SIG-M5 (cell line): ENCODE data around the gene JKAMP.

Experiments used
- DNase-seq: peaks from one replicate; lab custom pipeline; 2025; lab: John Stamatoyannopoulos, UW

Gene JKAMP

DNA sequence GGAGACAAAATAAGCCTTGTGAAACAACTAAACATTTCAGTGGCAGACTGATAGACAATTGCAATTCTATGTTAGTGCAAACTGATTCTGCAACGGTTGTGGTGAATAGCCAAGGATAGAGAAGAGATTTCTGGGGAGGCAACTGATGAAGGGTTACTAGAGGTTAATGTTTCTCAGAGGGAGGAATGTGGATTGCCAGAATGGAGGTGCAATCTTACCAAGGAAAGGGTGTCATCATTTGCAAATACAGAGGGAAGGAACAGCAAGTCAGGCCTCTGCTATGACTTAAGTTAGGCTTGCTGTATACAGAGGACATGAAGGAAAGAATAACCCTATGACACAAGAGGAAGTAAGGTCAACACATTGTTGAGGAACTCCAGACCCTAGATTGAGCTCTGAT, 56.5 kb downstream of the JKAMP start:
- no peak for DNase-seq

DNA sequence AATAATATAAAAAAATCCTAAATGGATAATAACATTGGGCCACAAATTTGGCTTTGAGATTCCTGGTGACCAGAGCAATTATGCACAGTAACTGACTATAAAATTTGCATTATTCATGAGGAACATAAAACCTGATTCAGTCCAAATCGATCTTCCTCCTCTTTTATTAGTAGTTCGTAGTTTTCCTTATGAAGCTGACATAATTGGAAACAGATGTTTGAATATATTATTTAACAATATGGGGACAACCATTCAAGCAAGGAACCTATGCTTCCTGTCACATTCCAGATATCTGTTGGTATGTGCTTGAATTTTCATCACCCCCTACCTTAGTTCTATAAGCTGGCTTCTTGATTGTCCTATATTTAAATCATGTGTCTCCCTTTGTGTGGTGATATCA, 57.4 kb downstream of the JKAMP start:
- no peak for DNase-seq

DNA sequence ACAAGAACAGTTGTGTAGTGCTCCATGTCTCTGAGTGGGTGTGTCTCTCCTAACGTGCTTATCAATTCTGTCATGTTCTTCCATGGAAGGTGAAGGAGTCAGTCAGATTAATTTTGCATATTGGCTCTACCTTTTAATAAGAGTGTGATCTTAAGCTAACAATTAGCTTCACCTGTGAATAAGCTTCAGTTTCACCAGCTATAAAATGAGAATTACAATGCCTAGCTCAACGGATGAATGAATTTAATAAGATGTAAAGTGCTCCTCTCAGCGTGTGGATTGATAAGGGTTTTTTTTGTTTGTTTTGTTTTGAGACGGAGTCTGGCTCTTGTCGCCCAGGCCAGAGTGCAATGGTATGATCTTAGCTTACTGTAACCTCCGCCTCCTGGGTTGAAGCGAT, 59.6 kb downstream of the JKAMP start:
- DNase-seq, result no peak

DNA sequence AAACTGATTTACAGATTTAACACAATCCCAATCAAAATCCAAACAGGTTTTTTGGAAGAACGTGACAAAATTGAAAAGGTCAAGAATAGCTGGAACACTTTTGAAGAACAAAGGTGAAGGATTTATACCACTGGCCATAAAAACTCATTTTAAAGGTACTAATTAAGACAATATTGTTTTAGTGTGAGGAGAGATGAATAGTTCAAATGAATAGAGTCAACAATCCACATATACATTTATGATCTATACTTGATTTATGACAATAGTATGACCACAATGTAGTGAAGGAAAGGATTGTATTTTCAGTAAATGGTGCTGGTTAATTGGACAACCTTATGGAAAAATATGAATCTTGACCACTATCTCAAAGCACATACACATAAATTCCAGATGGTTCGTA, 63.0 kb downstream of the JKAMP start:
- no peak for DNase-seq
